GM18499 (cell line): ENCODE data around the gene RAD17.
"Not testable (repeated sequence)": the region's sequence is repeated elsewhere in the genome, so short reads cannot be mapped to it uniquely, and the experiment has no call there.

Experiments used
- ATAC-seq: cut with Tn5 transposase; IDR thresholded peaks from one replicate; pipeline ENCODE4 v1.9.1; 2021; ENCODE audit warnings: moderate number of reproducible peaks; ENCODE audit not compliant: insufficient read depth, unreplicated experiment

The RAD17 gene

GRCh38 chr5:69455428-69455988 is 85.9 kb downstream of the RAD17 start:
- ATAC-seq, result not testable (repeated sequence)

DNA sequence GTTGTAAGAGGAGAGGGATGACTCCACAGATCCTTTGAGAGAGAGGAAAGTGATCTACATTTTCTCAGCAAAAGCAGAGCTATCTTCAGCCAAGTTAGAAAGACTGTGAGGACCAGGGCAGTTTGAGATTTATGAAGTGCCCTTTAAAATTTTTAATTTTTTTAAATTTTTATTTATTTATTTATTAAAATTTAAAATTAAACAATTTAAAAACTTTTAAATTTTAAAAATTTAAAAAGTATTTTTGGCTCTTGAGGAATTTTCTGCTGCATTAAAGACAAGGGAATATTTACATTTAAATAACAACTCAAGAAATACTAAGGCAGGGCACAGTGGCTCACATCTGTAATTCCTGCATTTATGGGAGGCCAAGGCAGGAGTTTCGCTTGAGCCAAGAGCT is 92.6 kb downstream of the RAD17 start:
- ATAC-seq, result no peak
